AG10803 (cell line): ENCODE results near the gene HTRA1.

ENCODE experiments used
- DNase-seq: peaks from one replicate; pipeline ENCODE4 v3.0.0; 2010; ENCODE audit warnings: low read depth
- H3K4me3 ChIP-seq: 2 replicates; pipeline ENCODE4 v1.5.1; 2011; ENCODE audit warnings: mild to moderate bottlenecking, low read length, control low read depth
- CTCF ChIP-seq: conservative IDR thresholded peaks from 2 replicates; pipeline ENCODE4 v1.5.1; 2011; ENCODE audit warnings: mild to moderate bottlenecking, low read length, control low read depth, inconsistent platforms

The HTRA1 gene

GRCh38 chr10:122421742-122422141 is 39.6 kb upstream of the HTRA1 start:
- TF ChIP-seq CTCF, result no peak
- peak; percentile 24 for DNase-seq
- no peak overlapping the region for H3K4me3 ChIP-seq

GRCh38 chr10:122422266-122422989 is 38.9 kb upstream of the HTRA1 start:
- no peak for TF ChIP-seq CTCF

GRCh38 chr10:122424059-122424458 is 37.3 kb upstream of the HTRA1 start:
- H3K4me3 ChIP-seq, result no peak overlapping the region
- no peak for TF ChIP-seq CTCF
- no peak for DNase-seq

More at GRCh38 chr10:122422266-122422989, 38.9 kb upstream of the HTRA1 start:
- H3K4me3 ChIP-seq, result no peak overlapping the region
- no peak for DNase-seq

- no peak overlapping the region for H3K4me3 ChIP-seq
- DNase-seq, result no peak
- TF ChIP-seq CTCF, result no peak
Measured at GRCh38 chr10:122426829-122427228, 34.5 kb upstream of the HTRA1 start.

- H3K4me3 ChIP-seq, result no peak overlapping the region
- TF ChIP-seq CTCF, result no peak
- no peak for DNase-seq
Measured at GRCh38 chr10:122427280-122427679, 34.1 kb upstream of the HTRA1 start.

GRCh38 chr10:122435212-122435827 is 26.0 kb upstream of the HTRA1 start:
- TF ChIP-seq CTCF, result peak; percentile 66
- H3K4me3 ChIP-seq, result no peak overlapping the region
- DNase-seq, result peak; percentile 52

- no peak for TF ChIP-seq CTCF
- DNase-seq, result peak; percentile 47
- no peak overlapping the region for H3K4me3 ChIP-seq
Measured at GRCh38 chr10:122441961-122442360, 19.4 kb upstream of the HTRA1 start.
